CD4-positive, alpha-beta T cell treated with Interleukin-17A for 4 hours (primary cell): Measurements from ENCODE around the gene RNF141.

Experiments used
- DNase-seq: peaks from one replicate; pipeline ENCODE4 v3.0.0-alpha.2; 2020; ENCODE audit warnings: mixed read lengths

The RNF141 gene

GRCh38 chr11:10480026-10480425, 61.0 kb downstream of the RNF141 start:
- DNase-seq = no peak

DNA sequence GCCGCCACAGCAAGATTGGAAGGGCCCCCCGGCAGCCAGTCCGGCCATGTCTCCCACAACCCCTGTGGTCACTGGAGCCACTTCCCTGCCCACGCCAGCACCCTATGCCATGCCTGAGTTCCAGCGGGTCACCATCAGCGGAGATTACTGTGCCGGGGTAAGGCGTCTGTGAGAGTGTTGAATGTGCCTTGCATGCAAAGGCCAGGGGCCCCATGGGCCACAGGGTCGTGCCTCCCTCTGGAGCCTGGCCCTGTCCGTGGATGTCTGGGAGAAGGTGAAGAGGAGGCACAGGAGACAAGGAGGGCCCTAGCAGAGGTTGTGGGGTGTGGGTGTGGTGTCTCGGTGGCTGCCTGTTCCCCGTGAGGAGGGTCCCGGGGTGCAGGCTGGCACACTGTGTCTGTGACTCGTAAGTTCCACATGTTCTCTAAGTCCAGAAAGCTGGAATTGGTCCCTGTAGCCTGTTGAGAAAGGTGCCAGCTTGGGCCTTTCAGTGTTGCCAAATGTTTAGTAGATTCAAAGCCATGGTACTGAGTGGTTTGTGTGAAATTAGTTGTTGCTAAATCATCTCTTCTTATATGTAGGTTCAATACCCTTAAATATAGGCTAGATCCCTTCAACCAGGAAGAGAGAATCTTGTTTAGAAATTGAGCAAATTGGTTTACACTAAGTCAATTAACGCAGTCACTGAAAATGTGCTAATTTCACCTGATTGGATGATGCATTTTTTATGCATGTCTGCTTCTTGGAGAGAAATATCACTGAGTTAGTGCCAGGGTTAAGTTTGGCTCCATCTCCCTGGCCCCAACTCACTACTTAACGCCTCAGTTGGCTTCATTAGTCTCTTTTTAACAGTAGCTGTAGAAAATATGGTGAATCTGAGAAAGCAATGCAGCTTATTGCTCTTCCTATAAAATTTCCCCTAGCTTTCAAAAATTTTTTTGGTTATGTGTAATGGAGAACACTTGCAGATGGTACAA, 62.1 kb downstream of the RNF141 start:
- peak; percentile 1 for DNase-seq

DNA sequence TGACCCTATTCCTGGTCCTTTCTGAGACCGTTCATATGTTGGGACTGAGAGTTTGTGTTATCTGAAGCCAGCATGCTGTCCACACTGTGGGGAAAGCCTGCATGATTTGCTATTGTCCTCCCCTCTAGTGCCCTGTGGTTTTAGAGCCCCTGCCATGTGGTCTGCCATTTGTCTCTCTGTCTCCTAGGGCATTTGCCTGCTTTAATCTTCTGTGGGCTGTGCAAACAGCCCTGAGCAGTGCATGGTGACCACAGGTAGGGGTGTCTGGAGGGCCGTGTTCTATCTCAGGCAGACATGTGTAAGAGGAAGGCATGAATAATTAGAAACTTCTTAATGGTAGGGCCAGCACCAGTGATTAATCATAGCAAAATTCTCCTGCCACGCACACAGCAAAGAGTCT, 62.9 kb downstream of the RNF141 start:
- DNase-seq = peak; percentile 0

DNA sequence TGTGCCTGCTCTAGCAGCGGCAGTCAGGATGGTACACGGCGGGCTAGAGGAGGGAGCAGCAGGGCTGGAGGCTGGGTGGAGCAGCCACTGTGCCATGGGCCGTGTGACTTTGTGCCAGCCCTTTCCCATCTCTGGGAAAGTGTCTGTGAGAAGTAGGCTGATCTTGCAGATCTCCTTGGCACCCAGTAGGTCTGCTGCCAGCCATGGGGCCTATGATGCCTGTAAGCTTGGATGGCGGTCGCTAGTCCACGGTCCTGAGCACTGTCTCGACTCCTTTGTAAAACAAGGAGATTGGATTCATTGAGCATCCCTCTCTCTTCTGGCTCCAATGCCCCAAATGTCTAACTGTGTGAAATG, 63.3 kb downstream of the RNF141 start:
- DNase-seq = peak; percentile 1

DNA sequence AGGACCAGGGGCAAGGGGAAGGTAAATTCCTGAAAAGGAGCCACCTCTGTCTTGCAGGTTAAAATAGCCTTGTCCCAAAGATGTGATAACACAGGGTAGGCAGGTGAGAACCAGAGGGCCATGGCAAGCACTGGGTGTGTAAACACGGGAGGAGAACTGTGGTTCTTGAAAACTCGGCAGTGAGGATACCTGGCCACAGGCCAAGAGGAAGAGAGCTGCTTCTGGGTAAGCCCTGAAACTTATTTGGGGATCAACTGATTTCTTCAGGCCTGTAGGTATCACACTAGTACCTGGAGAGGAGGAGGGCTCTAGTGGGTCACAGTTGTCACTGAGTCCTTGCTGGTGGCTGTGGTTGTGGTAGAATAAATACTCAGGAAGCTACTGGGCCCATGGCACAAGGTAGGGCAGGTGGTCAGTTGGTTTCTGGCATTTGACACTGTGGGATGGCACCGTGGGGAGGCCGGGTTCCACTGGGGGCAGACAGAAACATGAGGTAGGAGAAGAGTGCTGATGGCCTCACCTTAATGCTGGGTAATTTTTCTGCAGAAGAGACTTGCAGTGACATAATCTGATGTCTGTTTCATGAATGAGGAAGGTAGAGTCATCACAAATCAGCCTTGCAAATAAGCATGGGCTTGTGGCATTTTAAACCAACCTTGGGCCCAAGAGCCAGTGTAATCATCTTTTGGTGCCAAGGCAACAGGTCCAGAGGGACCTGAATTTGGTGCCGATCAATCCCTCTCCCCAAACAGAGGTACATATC, 63.9 kb downstream of the RNF141 start:
- peak; percentile 3 for DNase-seq

DNA sequence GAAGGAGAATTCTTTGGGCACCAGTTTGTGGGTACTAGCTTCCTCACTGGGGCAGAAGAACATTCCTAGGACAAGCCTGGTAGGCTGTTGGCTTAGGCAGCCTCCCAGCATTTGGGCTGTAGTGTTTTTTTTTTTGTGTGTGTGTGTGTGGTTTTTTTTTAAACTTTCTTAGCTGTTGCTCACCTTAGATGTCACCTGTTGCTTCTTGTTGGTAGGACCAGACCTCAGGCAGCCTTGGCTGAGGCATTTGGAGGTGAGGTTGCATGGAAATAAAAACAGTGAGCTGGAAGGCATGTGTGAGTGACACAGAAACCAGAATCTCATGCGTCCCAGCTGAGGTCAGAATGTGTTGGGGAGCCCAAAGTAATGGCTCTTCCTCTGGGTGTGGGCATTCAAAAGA, 64.6 kb downstream of the RNF141 start:
- peak; percentile 0 for DNase-seq

DNA sequence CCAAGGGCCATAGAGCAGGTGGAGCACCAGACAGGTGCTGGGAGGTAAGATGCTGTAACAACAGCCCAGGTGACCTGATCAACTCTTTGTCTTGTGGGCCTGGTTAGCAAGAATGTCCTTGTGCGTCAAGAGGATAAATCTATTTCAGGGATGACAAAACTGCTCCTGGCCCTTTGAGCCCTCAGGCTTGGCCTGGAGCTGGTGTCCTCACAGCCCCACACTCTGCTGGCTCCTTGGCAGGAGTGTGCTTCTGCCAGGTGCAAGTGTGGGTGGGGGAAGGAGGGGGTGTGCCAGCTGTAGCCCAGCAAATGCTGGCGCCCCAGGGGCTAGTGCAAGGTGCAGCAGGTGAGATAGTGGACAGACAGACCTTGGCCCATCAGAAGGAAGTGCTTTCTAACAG, 66.4 kb downstream of the RNF141 start:
- peak; percentile 1 for DNase-seq

- DNase-seq = peak; percentile 0
These were observed 67.6 kb downstream of the RNF141 start for GRCh38 chr11:10473371-10473770.

GRCh38 chr11:10462746-10463300, 78.2 kb downstream of the RNF141 start:
- DNase-seq = no peak
